NCI-H2107 treated with DMSO at 0.1 percent for 48 hours (cell line): ENCODE data around the gene IGFN1.

Source experiments
- DNase-seq: peaks from one replicate; lab custom pipeline; 2025; ENCODE audit not compliant: unreplicated experiment; lab: John Stamatoyannopoulos, UW

The IGFN1 gene

GRCh38 chr1:201261771-201262547 is 71.3 kb downstream of the IGFN1 start:
- DNase-seq, result no peak

GRCh38 chr1:201262963-201263608 is 72.5 kb downstream of the IGFN1 start:
- no peak for DNase-seq

GRCh38 chr1:201264072-201264471 is 73.4 kb downstream of the IGFN1 start:
- no peak for DNase-seq

GRCh38 chr1:201264554-201264953 is 73.9 kb downstream of the IGFN1 start:
- DNase-seq, result no peak

- DNase-seq, result no peak
Measured at GRCh38 chr1:201265756-201266155, 75.1 kb downstream of the IGFN1 start.

GRCh38 chr1:201266276-201266675 is 75.7 kb downstream of the IGFN1 start:
- no peak for DNase-seq

GRCh38 chr1:201266774-201267173 is 76.2 kb downstream of the IGFN1 start:
- DNase-seq, result no peak

GRCh38 chr1:201267481-201268229 is 77.0 kb downstream of the IGFN1 start:
- no peak for DNase-seq

- DNase-seq, result no peak
Measured at GRCh38 chr1:201268604-201269151, 78.1 kb downstream of the IGFN1 start.

GRCh38 chr1:201269281-201269680 is 78.7 kb downstream of the IGFN1 start:
- no peak for DNase-seq

GRCh38 chr1:201269900-201270410 is 79.3 kb downstream of the IGFN1 start:
- no peak for DNase-seq

- DNase-seq, result no peak
Measured at GRCh38 chr1:201270616-201271390, 80.2 kb downstream of the IGFN1 start.

- DNase-seq, result no peak
Measured at GRCh38 chr1:201272799-201273198, 82.2 kb downstream of the IGFN1 start.

GRCh38 chr1:201274616-201275252 is 84.1 kb downstream of the IGFN1 start:
- DNase-seq, result no peak

GRCh38 chr1:201275253-201275666 is 84.6 kb downstream of the IGFN1 start:
- DNase-seq, result no peak

- DNase-seq, result no peak
Measured at GRCh38 chr1:201276891-201277290, 86.3 kb downstream of the IGFN1 start.

GRCh38 chr1:201277441-201277840 is 86.8 kb downstream of the IGFN1 start:
- no peak for DNase-seq
